GM12873 (cell line): Measurements from ENCODE around the gene OBSL1.

Experiments
- CTCF ChIP-seq: IDR thresholded peaks from 2 replicates; pipeline ENCODE4 v1.5.1; 2012; ENCODE audit warnings: low read depth, mild to moderate bottlenecking, moderate library complexity, low read length, control low read depth; ENCODE audit not compliant: insufficient read depth; ENCODE audit errors: missing control alignments

OBSL1 gene

GRCh38 chr2:219557320-219557719 lies 14.0 kb downstream of the OBSL1 start:
- no peak for TF ChIP-seq CTCF

GRCh38 chr2:219556413-219556812 lies 14.9 kb downstream of the OBSL1 start:
- TF ChIP-seq CTCF: no peak

- no peak for TF ChIP-seq CTCF
Observed at GRCh38 chr2:219555956-219556355, 15.4 kb downstream of the OBSL1 start.

GRCh38 chr2:219554350-219554749 lies 17.0 kb downstream of the OBSL1 start:
- TF ChIP-seq CTCF: no peak

- no peak for TF ChIP-seq CTCF
Observed at GRCh38 chr2:219553463-219553963, 17.8 kb downstream of the OBSL1 start.

GRCh38 chr2:219553168-219553417 lies 18.2 kb downstream of the OBSL1 start:
- TF ChIP-seq CTCF: no peak

GRCh38 chr2:219552382-219553167 lies 18.8 kb downstream of the OBSL1 start:
- no peak for TF ChIP-seq CTCF
